ENCODE results near the gene B3GAT1.
"Not testable (repeated sequence)": the region's sequence is repeated elsewhere in the genome, so short reads cannot be mapped to it uniquely, and the experiment has no call there.

The B3GAT1 gene

DNA sequence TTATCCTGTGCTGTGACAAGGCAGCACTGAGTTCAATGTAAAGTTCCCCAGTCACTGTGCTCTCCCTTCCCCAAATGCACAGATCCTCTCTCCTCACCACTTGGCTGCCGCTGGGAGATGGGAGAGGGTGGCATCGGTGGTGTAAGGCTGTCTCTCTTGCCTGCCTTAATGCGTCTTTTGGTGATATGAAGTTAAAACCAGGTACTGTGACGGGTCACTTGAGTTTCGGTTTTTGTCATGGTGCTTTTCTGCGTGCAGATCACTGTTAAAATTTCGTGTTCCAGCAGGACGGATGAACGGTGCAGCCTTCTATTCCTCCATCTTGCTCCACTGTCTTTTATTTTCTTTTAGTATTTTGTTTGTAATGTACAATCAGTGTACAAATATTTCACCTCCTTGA lies 61.7 kb downstream of the B3GAT1 start:
- no peak for DNase-seq

DNA sequence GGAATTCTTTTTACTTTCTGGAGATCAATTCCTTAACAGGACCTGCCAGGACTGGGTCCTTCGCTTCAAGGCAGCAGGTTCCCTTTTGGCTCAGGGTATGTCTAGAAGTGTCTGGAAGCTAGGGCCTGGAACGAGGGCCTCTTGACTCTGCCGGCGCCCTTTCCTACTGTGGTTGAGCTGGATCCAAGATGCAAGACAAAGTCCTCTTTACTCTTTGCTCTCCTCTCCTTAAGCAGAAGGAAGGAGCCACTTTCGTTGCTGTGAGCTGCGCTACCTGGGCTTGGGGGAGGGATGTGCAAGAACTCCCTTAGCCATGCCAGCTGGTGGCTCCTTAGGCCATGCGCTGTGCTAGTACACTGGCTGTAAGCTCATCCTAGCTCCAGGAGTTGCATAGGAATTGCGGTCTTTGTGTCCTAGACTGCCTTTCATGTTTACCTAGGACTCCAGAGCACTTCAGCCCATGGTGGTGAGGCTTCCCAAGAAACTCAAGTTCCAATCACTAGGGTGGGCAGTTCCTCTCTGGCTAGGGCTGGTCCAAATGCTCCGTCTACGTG lies 62.2 kb downstream of the B3GAT1 start:
- no peak for DNase-seq

DNA sequence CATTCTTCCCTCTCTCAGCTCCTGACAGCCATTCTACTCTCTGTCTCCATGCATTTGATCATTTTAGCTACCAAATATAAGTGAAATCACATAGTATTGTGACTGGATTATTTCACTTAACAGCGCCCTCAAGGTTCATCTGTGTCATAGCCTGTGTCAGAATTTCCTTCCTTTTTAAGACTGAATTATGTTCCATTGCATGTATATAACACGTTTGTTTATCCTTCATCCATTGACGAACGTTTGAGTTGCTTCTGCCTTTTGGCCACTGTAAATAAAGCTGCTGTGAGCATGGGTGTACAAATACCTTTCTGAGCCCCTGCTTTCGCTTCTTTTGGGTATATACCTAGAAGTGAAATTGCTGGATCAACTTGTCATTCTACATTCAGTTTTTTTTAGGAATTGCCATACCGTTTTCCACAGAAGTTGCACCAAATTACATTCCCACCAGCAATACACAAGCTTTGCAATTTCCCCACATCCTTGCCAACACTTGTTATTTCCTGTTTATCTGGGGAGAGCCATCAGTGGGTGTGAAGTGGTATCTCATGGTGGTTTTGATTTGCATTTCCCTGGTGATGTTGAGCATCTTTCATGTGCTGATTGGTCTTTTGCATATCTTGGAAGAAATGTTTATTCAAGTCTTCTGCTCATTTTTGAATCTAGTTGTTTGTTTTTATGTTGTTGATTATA lies 62.8 kb downstream of the B3GAT1 start:
- DNase-seq = no peak

GRCh38 chr11:134347441-134347840 lies 64.6 kb downstream of the B3GAT1 start:
- DNase-seq = no peak

GRCh38 chr11:134346976-134347350 lies 65.1 kb downstream of the B3GAT1 start:
- DNase-seq = no peak

GRCh38 chr11:134346101-134346975 lies 65.7 kb downstream of the B3GAT1 start:
- DNase-seq = no peak

GRCh38 chr11:134345237-134345550 lies 66.8 kb downstream of the B3GAT1 start:
- no peak for DNase-seq

GRCh38 chr11:134344497-134345236 lies 67.4 kb downstream of the B3GAT1 start:
- not testable (repeated sequence) for DNase-seq

- DNase-seq = no peak
These were observed 68.4 kb downstream of the B3GAT1 start for GRCh38 chr11:134343646-134344045.

DNA sequence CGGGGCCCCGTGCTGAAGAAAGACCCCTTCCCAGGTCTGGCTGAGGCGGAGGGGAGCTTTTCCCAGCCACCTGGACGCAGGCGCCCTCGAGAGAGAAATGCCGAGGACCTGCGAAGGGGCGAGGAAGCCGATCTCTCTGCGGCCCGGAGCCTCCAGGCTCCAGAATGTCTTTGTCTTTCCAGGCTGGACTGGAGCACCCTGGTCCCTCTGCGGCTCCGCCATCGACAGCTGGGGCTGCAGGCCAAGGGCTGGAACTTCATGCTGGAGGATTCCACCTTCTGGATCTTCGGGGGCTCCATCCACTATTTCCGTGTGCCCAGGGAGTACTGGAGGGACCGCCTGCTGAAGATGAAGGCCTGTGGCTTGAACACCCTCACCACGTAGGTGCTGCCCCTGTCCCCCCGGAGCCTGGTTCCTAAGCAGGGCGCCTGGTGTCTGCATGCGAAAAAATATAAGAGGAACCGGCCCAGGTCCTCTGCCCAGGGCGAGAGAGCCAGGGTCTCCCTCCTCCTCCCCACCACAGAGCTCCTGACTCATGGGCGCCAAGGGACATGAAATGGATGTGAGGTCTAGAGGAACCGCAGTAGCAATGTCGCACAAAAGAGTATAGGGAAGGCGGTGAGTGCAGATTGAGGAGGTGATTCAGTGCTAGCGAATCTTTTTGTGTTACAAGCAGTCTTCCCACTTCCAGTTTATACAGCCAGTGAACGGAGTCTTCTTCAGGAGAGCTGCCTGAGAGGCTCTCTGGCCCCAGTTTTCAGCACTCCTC lies 69.3 kb downstream of the B3GAT1 start:
- DNase-seq = no peak

DNA sequence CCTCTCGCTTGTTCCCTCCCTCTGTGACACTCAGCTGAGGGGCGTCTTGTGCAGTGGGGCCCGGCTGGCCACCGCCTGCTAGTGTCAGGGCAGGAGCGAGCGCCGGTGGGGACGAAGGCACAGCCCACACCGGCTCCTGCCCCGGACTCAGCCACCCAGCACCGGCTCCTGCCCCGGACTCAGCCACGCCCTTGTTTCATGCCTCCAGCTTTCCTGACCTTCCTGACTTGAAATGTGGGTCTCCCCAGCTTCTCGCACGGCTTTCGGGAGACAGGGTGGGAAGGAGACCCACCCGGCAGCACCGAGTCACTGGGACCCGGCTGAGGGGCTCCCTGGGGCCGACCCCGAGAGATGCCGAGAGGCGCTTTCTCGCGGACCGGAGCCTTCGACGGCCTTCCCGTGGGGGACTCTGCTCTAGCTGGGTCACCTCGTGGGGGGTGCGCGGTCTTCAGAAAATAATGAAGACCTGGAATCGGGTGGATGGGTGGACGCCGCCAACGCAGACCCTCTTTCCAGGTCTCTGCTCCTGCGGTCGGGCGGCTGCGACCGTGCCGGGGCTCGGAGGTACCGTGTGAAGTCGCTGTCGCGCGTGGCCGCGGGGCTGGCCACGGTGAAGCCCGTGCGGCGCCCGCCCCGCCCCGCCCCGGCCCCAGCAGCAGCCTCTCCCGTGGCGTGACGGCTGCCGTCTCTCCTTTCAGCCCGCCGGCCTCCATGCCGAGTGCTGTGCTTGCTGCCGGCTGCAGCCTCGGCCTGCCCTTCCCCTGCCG lies 70.1 kb downstream of the B3GAT1 start:
- no peak for DNase-seq

DNA sequence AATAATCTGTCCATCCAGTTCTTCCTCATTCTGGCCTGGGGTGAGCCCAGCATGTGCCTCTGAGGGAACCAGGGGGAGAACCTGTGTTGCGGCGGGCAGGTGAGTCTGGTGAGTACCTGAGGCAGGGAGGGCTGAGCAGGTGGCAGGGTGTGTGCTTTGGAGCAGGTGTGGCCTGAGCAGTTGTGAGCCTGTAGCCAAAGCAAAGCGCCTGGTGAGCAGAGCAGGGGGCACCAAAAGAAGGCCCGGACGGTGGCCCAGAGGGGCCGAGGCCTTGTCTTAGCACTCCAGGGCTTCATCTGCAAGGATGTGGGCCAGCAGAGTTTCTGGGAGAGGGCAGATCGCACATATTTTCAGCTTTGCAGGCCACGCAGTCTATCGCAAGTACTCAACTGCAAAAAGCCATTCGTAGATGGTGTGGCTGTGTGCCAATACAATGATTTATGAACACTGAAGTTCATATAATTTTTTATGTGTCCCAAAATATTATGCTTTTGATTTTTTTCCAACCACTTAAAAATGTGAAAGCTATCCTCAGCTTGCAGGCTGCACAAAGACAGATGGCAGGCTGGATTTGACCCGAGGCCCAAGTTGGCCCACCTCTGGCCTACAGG lies 71.6 kb downstream of the B3GAT1 start:
- no peak for DNase-seq

GRCh38 chr11:134339756-134340155 lies 72.3 kb downstream of the B3GAT1 start:
- no peak for DNase-seq

- no peak for DNase-seq
These were observed 73.4 kb downstream of the B3GAT1 start for GRCh38 chr11:134338654-134339053.

DNA sequence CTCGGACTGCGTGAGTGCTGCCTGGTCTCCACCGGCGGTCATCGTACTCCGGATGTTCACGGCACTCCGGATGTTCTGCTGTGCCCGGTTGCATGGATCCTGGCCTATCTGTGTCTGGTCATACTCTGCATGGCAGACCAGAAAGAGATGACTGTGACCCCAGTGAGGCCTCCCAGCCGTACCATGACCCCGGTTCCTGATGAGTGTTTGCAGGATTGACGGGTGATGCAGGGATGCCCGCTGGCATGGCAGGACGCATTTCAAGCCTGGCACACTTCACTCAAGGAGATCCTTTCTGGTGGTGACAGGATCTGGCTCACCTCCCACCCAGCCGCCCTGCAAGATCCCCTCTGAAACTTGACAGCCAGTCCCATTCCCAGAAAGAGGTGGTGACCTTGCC lies 74.0 kb downstream of the B3GAT1 start:
- no peak for DNase-seq

DNA sequence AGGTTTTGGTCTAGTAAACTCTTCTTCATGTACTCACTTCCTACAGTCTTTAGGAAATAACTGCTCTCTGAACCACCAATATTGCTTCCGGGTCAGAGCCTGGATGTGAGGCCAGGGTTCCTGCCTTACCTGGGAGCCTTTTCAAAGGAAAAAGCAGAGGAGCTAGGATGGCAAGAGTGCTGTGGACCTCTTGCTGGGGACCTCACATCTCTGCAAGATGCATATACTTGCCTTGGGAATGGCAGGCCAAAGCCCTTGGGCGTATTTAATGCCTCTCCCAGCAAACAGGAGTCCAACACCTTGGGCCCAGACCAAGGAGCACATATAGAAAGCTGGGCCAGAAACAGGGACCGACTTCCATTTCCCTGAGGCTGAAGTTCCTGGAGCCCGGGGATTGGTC lies 75.0 kb downstream of the B3GAT1 start:
- no peak for DNase-seq

- no peak for DNase-seq
These were observed 77.1 kb downstream of the B3GAT1 start for GRCh38 chr11:134334796-134335571.

GRCh38 chr11:134333946-134334345 lies 78.1 kb downstream of the B3GAT1 start:
- no peak for DNase-seq

DNA sequence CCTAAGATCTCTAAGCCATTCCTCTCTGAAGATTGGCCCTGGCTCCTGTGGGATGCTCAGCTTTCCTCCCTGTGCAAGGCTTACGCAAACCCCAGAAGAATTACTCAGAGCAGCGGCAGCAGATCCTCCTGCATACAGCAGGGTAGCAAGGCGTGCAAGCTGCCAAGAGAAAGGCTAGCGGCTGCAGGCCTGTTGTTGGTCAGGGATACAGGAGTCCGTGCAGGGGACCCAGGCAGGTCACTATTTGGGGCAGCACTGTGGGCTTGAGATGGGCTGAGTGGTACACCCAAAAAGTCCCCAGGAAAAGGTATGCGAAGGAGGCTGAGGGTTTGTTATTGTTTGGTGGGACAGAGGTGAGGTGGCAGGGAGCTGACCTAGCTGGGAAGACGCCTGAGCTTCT lies 78.7 kb downstream of the B3GAT1 start:
- no peak for DNase-seq

DNA sequence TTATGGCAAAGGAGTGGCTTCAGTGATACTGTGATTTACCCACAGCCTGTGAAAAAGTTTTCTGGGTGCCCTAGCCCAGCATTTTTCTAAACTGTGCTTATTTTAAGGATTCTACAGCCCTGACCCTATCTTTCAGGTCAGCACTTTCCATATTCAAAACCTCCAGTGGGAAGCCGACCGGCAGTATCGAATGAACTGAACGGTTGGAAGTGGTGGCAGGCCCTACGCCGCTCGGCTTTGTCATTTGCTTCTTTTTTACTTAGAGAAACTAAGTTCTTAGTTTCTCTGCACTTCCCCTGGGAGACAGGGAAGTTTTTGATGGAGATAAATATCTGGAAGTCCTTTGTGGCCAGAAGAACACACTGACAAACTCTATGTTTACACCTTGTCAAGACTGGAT lies 79.3 kb downstream of the B3GAT1 start:
- no peak for DNase-seq

DNA sequence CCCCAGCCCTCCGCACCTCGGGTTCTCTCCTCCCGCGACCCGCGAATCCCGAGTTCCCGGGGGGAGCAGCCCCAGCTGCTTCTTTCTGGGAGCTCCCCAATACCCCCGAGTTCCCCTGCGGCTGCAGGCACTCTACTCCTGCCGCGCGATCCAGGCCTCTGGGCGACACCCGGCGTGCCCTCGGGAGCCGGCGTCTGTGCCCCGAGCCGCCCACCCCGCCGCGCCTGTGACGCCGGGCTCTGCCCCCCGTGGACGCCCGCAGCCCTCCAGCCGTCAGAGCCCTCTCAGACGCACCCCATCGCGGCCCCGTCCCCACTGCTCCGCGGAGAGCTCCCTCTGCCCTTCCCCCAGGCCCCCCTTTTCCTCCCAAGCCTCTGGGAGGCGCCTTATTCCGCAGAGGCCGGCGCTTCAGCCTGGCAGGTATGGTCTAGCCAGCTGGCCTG lies 79.8 kb downstream of the B3GAT1 start:
- peak; percentile 66 for DNase-seq
